NOMO-1 (cell line): ENCODE measurements around the gene KCTD12.

ENCODE experiments used
- DNase-seq, 2 experiments: peaks; one replicate each; lab custom pipeline; 2025; ENCODE audit not compliant: unreplicated experiment in 2 of 2; lab: John Stamatoyannopoulos, UW

Gene KCTD12

GRCh38 chr13:76861859-76862258 is 24.3 kb downstream of the KCTD12 start:
- no peak for DNase-seq

- DNase-seq, result no peak
Measured at GRCh38 chr13:76860706-76861105, 25.5 kb downstream of the KCTD12 start.

- no peak for DNase-seq
Measured at GRCh38 chr13:76854894-76855293, 31.3 kb downstream of the KCTD12 start.

GRCh38 chr13:76853921-76854608 is 32.1 kb downstream of the KCTD12 start:
- DNase-seq, result no peak

GRCh38 chr13:76853481-76853880 is 32.7 kb downstream of the KCTD12 start:
- no peak for DNase-seq

GRCh38 chr13:76852986-76853385 is 33.2 kb downstream of the KCTD12 start:
- no peak for DNase-seq

- no peak for DNase-seq
Measured at GRCh38 chr13:76851961-76852360, 34.2 kb downstream of the KCTD12 start.

GRCh38 chr13:76849493-76849892 is 36.7 kb downstream of the KCTD12 start:
- DNase-seq, result no peak

- DNase-seq, result peak; percentile 66 to 71
Measured at GRCh38 chr13:76848596-76848995, 37.6 kb downstream of the KCTD12 start.

GRCh38 chr13:76846363-76846762 is 39.8 kb downstream of the KCTD12 start:
- DNase-seq, result no peak

GRCh38 chr13:76845865-76846264 is 40.3 kb downstream of the KCTD12 start:
- DNase-seq, result no peak

GRCh38 chr13:76845367-76845766 is 40.8 kb downstream of the KCTD12 start:
- no peak for DNase-seq

- no peak for DNase-seq
Measured at GRCh38 chr13:76837801-76838200, 48.4 kb downstream of the KCTD12 start.

GRCh38 chr13:76836311-76836710 is 49.9 kb downstream of the KCTD12 start:
- no peak for DNase-seq

GRCh38 chr13:76833441-76833954 is 52.7 kb downstream of the KCTD12 start:
- no peak for DNase-seq

GRCh38 chr13:76832258-76832988 is 53.8 kb downstream of the KCTD12 start:
- DNase-seq, result no peak

- DNase-seq, result no peak
Measured at GRCh38 chr13:76830805-76831204, 55.4 kb downstream of the KCTD12 start.
